Omental fat pad (tissue), 4 donors: ENCODE results near the gene GAB2. TPM values are rescaled to one million over a fixed set of nuclear protein-coding genes. Genes with fewer than 3 reads are reported as not detected.
"Not testable (repeated sequence)": the region's sequence is repeated elsewhere in the genome, so short reads cannot be mapped to it uniquely, and the experiment has no call there.

ENCODE experiments used
- ATAC-seq: fragments of 150-250 bp; one replicate; pipeline ENCODE4 v1.9.1; 2016; ENCODE audit warnings: mild to moderate bottlenecking, moderate library complexity; ENCODE audit not compliant: low FRiP score
- DNase-seq: peaks from one replicate; pipeline ENCODE4 v3.0.0-alpha.2; 2019; ENCODE audit warnings: low spot score
- CTCF ChIP-seq, 3 donors: fragments of 450-650 bp; IDR thresholded peaks; one replicate each; pipeline ENCODE4 v1.5.1; 2016 to 2017; ENCODE audit warnings: antibody characterized with exemption in 3 of 3, mild to moderate bottlenecking in 3 of 3, moderate library complexity in 2 of 3
- total RNA-seq, 4 donors: library from RNA; depleted of rRNA; stranded (reverse); fragments of >200 nt; gene quantifications; one replicate each; pipeline ENCODE4 v1.1.0, GENCODE V29; 2016

Gene GAB2
- total RNA-seq, 4 donors from 2014 or later: 25.3 to 97.7 (median 36.1) TPM

GRCh38 chr11:78304201-78304600 is 113.4 kb downstream of the GAB2 start:
- no peak for TF ChIP-seq CTCF (IDR thresholded peaks at IDR 0.05)
- DNase-seq: no peak
- ATAC-seq: no peak

- TF ChIP-seq CTCF (IDR thresholded peaks at IDR 0.05): no peak
Measured at GRCh38 chr11:78300108-78300839, 117.3 kb downstream of the GAB2 start.

GRCh38 chr11:78299000-78299710 is 118.5 kb downstream of the GAB2 start:
- DNase-seq (no peak), ATAC-seq (no peak)
- no peak for TF ChIP-seq CTCF (IDR thresholded peaks at IDR 0.05)

More at GRCh38 chr11:78300108-78300839, 117.3 kb downstream of the GAB2 start:
- DNase-seq (no peak), ATAC-seq (no peak)

- no peak for ATAC-seq
- no peak for DNase-seq
- TF ChIP-seq CTCF (IDR thresholded peaks at IDR 0.05): no peak
Measured at GRCh38 chr11:78298291-78298771, 119.3 kb downstream of the GAB2 start.

DNA sequence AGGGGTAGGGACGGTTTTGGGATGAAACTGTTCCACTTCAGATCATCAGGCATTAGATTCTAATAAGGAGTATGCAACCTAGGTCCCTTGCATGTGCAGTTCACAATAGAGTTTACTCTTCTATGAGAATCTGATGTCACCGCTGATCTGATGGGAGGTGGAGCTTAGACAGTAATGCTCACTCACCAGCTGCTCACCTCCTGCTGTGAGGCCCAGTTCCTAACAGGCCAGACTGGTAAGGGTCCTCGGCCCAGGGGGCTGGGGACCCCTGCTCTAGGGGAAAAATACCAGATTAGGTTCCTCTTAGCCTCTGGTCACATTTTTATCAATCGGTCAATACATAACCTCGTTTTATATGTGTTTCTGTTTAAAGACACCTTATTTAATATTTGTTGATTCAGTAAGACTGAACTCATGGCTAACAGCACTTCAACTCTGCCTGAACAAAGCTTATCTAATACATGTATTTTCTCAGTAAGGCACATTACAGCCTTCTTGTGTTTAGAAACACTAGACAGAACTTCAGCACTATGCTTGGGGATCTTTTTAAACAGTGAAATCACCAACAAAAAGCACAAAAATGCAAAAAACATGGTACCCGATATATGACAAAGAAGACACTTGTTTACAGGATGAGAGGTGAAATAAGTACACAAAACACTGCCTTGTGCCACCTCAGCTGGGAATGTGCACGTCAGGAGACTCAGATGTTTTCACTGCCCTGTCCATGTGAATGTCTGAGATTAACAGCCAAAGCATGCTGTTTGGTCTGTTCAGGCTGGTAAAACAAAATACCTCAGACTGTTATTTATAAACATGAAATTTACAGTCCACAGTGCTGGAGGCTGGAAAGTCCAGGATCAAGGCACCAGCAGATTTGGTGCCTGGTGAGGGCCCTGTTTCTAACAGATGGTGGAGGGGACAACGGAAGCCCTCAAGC is 121.4 kb downstream of the GAB2 start:
- no peak for TF ChIP-seq CTCF (IDR thresholded peaks at IDR 0.05)
- no peak for ATAC-seq
- DNase-seq: no peak

DNA sequence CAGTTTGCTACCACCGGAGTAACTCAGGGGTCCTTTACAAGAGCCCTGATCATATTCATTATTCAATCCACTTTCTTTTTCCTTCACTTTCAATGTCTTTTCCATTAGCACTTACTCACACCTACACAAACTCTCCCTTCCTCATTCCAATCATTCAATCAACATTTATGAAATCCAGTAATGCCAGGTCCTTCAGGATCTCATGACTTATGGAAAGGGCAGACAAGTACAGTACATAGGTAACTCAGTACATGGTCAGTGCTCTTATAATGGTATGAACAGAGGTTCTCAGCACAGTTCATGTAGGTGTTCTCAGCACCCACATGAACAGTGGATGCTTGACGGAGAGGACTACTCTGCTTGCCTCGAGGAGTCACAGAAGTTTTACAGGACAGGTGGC is 122.3 kb downstream of the GAB2 start:
- ATAC-seq (no peak), DNase-seq (no peak)
- TF ChIP-seq CTCF (IDR thresholded peaks at IDR 0.05): no peak

DNA sequence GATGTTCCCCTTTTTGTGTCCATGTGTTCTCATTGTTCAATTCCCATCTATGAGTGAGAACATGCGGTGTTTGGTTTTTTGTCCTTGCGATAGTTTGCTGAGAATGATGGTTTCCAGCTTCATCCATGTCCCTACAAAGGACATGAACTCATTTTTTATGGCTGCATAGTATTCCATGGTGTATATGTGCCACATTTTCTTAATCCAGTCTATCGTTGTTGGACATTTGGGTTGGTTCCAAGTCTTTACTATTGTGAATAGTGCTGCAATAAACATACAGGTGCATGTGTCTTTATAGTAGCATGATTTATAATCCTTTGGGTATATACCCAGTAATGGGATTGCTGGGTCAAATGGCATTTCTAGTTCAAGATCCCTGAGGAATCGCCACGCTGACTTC is 123.5 kb downstream of the GAB2 start:
- not testable (repeated sequence) for DNase-seq, ATAC-seq
